GM12892 (cell line): ENCODE measurements around the gene ZFX.

Experiments used
- POLR2A ChIP-seq: IDR thresholded peaks from 2 replicates; pipeline ENCODE4 v1.6.1; 2011; ENCODE audit warnings: low read depth, low read length, control low read depth
- POLR2AphosphoS5 ChIP-seq: IDR thresholded peaks from 2 replicates; pipeline ENCODE4 v1.6.1; 2011; ENCODE audit warnings: low read depth, low read length, control low read depth

DNA sequence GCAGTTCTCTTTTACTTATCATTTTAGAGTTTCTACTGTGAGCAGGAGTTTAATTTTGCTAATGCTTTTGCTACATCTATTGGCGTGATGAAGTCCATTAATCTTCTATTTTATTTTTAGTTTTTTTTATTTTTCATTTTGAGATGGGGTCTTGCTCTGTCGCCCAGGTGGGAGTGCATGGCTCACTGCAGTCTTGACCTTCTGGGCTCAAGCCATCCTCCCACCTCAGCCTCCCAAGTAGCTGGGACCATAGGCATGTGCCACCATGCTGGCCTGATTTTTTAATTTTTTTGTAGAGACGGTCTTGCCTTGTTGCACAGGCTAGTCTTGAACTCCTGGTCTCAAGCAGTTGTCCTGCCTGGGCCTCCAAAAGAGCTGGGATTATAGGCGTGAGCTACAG is 9.4 kb downstream of the ZFX start:
- no peak for TF ChIP-seq POLR2A
- TF ChIP-seq POLR2AphosphoS5, result no peak
